ENCODE measurements around the gene AR. TPM values are rescaled to one million over a fixed set of nuclear protein-coding genes. Genes with fewer than 3 reads are reported as not detected.
A peak's percentile ranks its signal among the peaks of the same experiment; 100 is the strongest.

AR gene
- total and polyA plus RNA-seq, 4 donors = 0.43 to 5.3 (median 2.8) TPM

DNA sequence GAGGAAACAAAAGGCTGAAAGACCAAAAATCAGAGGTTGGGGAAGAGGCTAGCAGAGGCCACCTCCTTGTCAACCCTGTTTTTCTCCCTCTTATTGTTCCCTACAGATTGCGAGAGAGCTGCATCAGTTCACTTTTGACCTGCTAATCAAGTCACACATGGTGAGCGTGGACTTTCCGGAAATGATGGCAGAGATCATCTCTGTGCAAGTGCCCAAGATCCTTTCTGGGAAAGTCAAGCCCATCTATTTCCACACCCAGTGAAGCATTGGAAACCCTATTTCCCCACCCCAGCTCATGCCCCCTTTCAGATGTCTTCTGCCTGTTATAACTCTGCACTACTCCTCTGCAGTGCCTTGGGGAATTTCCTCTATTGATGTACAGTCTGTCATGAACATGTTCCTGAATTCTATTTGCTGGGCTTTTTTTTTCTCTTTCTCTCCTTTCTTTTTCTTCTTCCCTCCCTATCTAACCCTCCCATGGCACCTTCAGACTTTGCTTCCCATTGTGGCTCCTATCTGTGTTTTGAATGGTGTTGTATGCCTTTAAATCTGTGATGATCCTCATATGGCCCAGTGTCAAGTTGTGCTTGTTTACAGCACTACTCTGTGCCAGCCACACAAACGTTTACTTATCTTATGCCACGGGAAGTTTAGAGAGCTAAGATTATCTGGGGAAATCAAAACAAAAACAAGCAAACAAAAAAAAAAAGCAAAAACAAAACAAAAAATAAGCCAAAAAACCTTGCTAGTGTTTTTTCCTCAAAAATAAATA is 179.9 kb downstream of the AR start:
- H3K4me3 ChIP-seq = no peak overlapping the region
- TF ChIP-seq, protein P1, sequence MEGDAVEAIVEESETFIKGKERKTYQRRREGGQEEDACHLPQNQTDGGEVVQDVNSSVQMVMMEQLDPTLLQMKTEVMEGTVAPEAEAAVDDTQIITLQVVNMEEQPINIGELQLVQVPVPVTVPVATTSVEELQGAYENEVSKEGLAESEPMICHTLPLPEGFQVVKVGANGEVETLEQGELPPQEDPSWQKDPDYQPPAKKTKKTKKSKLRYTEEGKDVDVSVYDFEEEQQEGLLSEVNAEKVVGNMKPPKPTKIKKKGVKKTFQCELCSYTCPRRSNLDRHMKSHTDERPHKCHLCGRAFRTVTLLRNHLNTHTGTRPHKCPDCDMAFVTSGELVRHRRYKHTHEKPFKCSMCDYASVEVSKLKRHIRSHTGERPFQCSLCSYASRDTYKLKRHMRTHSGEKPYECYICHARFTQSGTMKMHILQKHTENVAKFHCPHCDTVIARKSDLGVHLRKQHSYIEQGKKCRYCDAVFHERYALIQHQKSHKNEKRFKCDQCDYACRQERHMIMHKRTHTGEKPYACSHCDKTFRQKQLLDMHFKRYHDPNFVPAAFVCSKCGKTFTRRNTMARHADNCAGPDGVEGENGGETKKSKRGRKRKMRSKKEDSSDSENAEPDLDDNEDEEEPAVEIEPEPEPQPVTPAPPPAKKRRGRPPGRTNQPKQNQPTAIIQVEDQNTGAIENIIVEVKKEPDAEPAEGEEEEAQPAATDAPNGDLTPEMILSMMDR (IDR thresholded peaks at IDR 0.05; ENCODE audit: control extremely low read depth, extremely low read depth) = no peak
- peak in 2 of 3 donors; percentile 38 to 45 for DNase-seq
- H3K36me3 ChIP-seq (ENCODE audit: control insufficient read depth in 4 of 4, insufficient read depth in 4 of 4, low read length in 4 of 4) = no peaks in the 10 kb centered on the region
- no peaks in the 10 kb centered on the region for H3K27me3 ChIP-seq (ENCODE audit: control insufficient read depth in 3 of 3, insufficient read depth in 3 of 3, low read length in 2 of 3)
- H3K9me3 ChIP-seq (ENCODE audit: control insufficient read depth in 4 of 4, insufficient read depth in 3 of 4, low read length in 3 of 4) = no peaks in the 10 kb centered on the region
- H3K27ac ChIP-seq (ENCODE audit: low read depth in 1 of 2, low read length in 1 of 2) = no peak overlapping the region
- no peak overlapping the region for H3K9ac ChIP-seq (ENCODE audit: insufficient read depth in 1 of 2, low read length in 2 of 2)
- 61 to 67% methylated on average over 5 of the region's 5 CpGs for WGBS, 2 donors
- peaks cover 0 to 18% (median 6%) of the 10 kb centered on the region in 5 donors for H3K4me1 ChIP-seq (ENCODE audit: control insufficient read depth in 5 of 5, insufficient read depth in 5 of 5, low read length in 5 of 5)
- ATAC-seq (ENCODE audit: insufficient read depth, low FRiP score) = peak; percentile 15

- TF ChIP-seq, protein P1 (IDR thresholded peaks at IDR 0.05; ENCODE audit: control extremely low read depth, extremely low read depth) = no peak
- ATAC-seq (ENCODE audit: insufficient read depth, low FRiP score) (no peak), DNase-seq (peak in 2 of 3 donors; percentile 20 to 25)
- no peak overlapping the region for H3K4me3 ChIP-seq
- WGBS, 2 donors = 47 to 69% methylated on average over 5 of the region's 5 CpGs
- H3K27me3 ChIP-seq (ENCODE audit: control insufficient read depth in 3 of 3, insufficient read depth in 3 of 3, low read length in 2 of 3) = no peaks in the 10 kb centered on the region
- H3K9me3 ChIP-seq (ENCODE audit: control insufficient read depth in 4 of 4, insufficient read depth in 3 of 4, low read length in 3 of 4) = no peaks in the 10 kb centered on the region
- no peak overlapping the region for H3K9ac ChIP-seq (ENCODE audit: insufficient read depth in 1 of 2, low read length in 2 of 2)
- peaks cover 0 to 18% (median 6%) of the 10 kb centered on the region in 5 donors for H3K4me1 ChIP-seq (ENCODE audit: control insufficient read depth in 5 of 5, insufficient read depth in 5 of 5, low read length in 5 of 5)
- H3K36me3 ChIP-seq (ENCODE audit: control insufficient read depth in 4 of 4, insufficient read depth in 4 of 4, low read length in 4 of 4) = no peaks in the 10 kb centered on the region
- H3K27ac ChIP-seq (ENCODE audit: low read depth in 1 of 2, low read length in 1 of 2) = no peak overlapping the region
These were observed 180.7 kb downstream of the AR start for GRCh38 chrX:67724359-67725110.

- no peaks in the 10 kb centered on the region for H3K27me3 ChIP-seq (ENCODE audit: control insufficient read depth in 3 of 3, insufficient read depth in 3 of 3, low read length in 2 of 3)
- ATAC-seq (ENCODE audit: insufficient read depth, low FRiP score) (no peak), DNase-seq (no peak)
- H3K36me3 ChIP-seq (ENCODE audit: control insufficient read depth in 4 of 4, insufficient read depth in 4 of 4, low read length in 4 of 4) = no peaks in the 10 kb centered on the region
- no peak overlapping the region for H3K4me3 ChIP-seq
- WGBS, 2 donors = 91 to 96% methylated on average over 2 of the region's 2 CpGs
- TF ChIP-seq, protein P1 (IDR thresholded peaks at IDR 0.05; ENCODE audit: control extremely low read depth, extremely low read depth) = no peak
- peaks cover 0 to 18% (median 6%) of the 10 kb centered on the region in 5 donors for H3K4me1 ChIP-seq (ENCODE audit: control insufficient read depth in 5 of 5, insufficient read depth in 5 of 5, low read length in 5 of 5)
- no peak overlapping the region for H3K27ac ChIP-seq (ENCODE audit: low read depth in 1 of 2, low read length in 1 of 2)
- H3K9ac ChIP-seq (ENCODE audit: insufficient read depth in 1 of 2, low read length in 2 of 2) = no peak overlapping the region
- no peaks in the 10 kb centered on the region for H3K9me3 ChIP-seq (ENCODE audit: control insufficient read depth in 4 of 4, insufficient read depth in 3 of 4, low read length in 3 of 4)
These were observed 181.7 kb downstream of the AR start for GRCh38 chrX:67725471-67725870.

Measured in lung (tissue), 12 donors.